IMR-90 (cell line): ENCODE measurements around the gene RASSF6. TPM values are rescaled to one million over a fixed set of nuclear protein-coding genes. Genes with fewer than 3 reads are reported as not detected.

Experiments
- ATAC-seq: fragments of 200-7000 bp; cut with Tn5 transposase; 2 replicates; pipeline ENCODE4 v1.9.1; 2020; ENCODE audit warnings: low read depth, mild to moderate bottlenecking, moderate library complexity
- BruUV-seq: library from RNA; stranded (reverse); fragments of 400-500 nt; replicated peaks from 2 replicates; lab custom pipeline; 2021; lab: Mats Ljungman, UMichigan
- CTCF ChIA-PET: fragments of 300-600 bp; formaldehyde crosslinking; extraction: SDS; loops from one replicate; lab custom pipeline; 2021; ENCODE audit warnings: antibody characterized with exemption; lab: Yijun Ruan, JAX
- POLR2A ChIA-PET: fragments of 300-600 bp; sonication (Branson Sonifier 250); formaldehyde crosslinking; loops from one replicate; lab custom pipeline; 2022; ENCODE audit warnings: antibody characterized with exemption; ENCODE audit not compliant: unreplicated experiment; lab: Charles Lee
- DNase-seq: peaks from one replicate; pipeline ENCODE4 v3.0.0; 2013
- H2AFZ ChIP-seq: replicated peaks from 2 replicates; pipeline ENCODE3; 2013; ENCODE audit warnings: low read length, mild to moderate bottlenecking; ENCODE audit not compliant: poor library complexity
- H2AK5ac ChIP-seq: 2 replicates; pipeline ENCODE4 v1.6.1; 2013; ENCODE audit warnings: low read depth, low read length, inconsistent platforms
- H2AK9ac ChIP-seq: replicated peaks from 2 replicates; pipeline ENCODE3; 2013; ENCODE audit warnings: mild to moderate bottlenecking, low read depth, low read length, moderate library complexity; ENCODE audit not compliant: poor library complexity
- H2BK120ac ChIP-seq: 2 replicates; pipeline ENCODE4 v1.6.1; 2013; ENCODE audit warnings: low read depth, low read length, inconsistent platforms
- H2BK15ac ChIP-seq: 3 replicates; pipeline ENCODE4 v1.6.1; 2013; ENCODE audit warnings: low read depth, low read length, inconsistent platforms
- H2BK20ac ChIP-seq: 2 replicates; pipeline ENCODE4 v1.6.1; 2013; ENCODE audit warnings: low read depth, mild to moderate bottlenecking, inconsistent platforms, low read length, moderate library complexity
- H2BK5ac ChIP-seq: 2 replicates; pipeline ENCODE4 v1.6.1; 2013; ENCODE audit warnings: mild to moderate bottlenecking, low read depth, low read length, inconsistent platforms; ENCODE audit not compliant: poor library complexity, severe bottlenecking
- H3K14ac ChIP-seq: replicated peaks from 2 replicates; pipeline ENCODE4 v1.6.1; 2013; ENCODE audit warnings: low read depth, low read length, inconsistent platforms
- H3K18ac ChIP-seq: 2 replicates; pipeline ENCODE4 v1.6.1; 2013; ENCODE audit warnings: low read depth, low read length, control low read depth
- H3K23ac ChIP-seq: 2 replicates; pipeline ENCODE4 v1.6.1; 2013; ENCODE audit warnings: low read depth, low read length, inconsistent platforms
- H3K27ac ChIP-seq: 2 replicates; pipeline ENCODE4 v1.5.1; 2013; ENCODE audit warnings: mild to moderate bottlenecking, control low read depth, low read length; ENCODE audit not compliant: insufficient read depth
- H3K27me3 ChIP-seq: 2 replicates; pipeline ENCODE4 v1.6.1; 2013; ENCODE audit warnings: low read length; ENCODE audit not compliant: control insufficient read depth, insufficient read depth
- H3K36me3 ChIP-seq: 2 replicates; pipeline ENCODE4 v1.6.1; 2013; ENCODE audit warnings: low read length, mixed read lengths; ENCODE audit not compliant: control insufficient read depth, insufficient read depth
- H3K4ac ChIP-seq: 2 replicates; pipeline ENCODE4 v1.6.1; 2013; ENCODE audit warnings: low read depth, low read length, inconsistent platforms
- H3K4me1 ChIP-seq: 2 replicates; pipeline ENCODE4 v1.6.1; 2013; ENCODE audit warnings: low read length, mixed read lengths; ENCODE audit not compliant: control insufficient read depth, insufficient read depth
- H3K4me2 ChIP-seq: 2 replicates; pipeline ENCODE4 v1.6.1; 2013; ENCODE audit warnings: low read depth, mild to moderate bottlenecking, control low read depth, low read length, moderate library complexity
- H3K4me3 ChIP-seq: 2 replicates; pipeline ENCODE4 v1.5.1; 2013; ENCODE audit warnings: low read depth, mild to moderate bottlenecking, control low read depth, low read length, moderate library complexity; ENCODE audit not compliant: insufficient read depth
- H3K56ac ChIP-seq: 2 replicates; pipeline ENCODE4 v1.6.1; 2013; ENCODE audit warnings: low read length, inconsistent platforms; ENCODE audit not compliant: insufficient read depth; ENCODE audit errors: extremely low read depth
- H3K79me1 ChIP-seq, 2 experiments: 2 replicates each; pipeline ENCODE4 v1.6.1; 2013; ENCODE audit warnings: low read length in 2 of 2, inconsistent platforms in 1 of 2, low read depth in 1 of 2
- H3K9ac ChIP-seq: 2 replicates; pipeline ENCODE4 v1.6.1; 2013; ENCODE audit warnings: low read depth, low read length, control low read depth
- H3K9me1 ChIP-seq: 2 replicates; pipeline ENCODE4 v1.6.1; 2013; ENCODE audit warnings: low read length, inconsistent platforms; ENCODE audit not compliant: insufficient read depth
- H3K9me3 ChIP-seq: 2 replicates; pipeline ENCODE4 v1.6.1; 2013; ENCODE audit warnings: low read length; ENCODE audit not compliant: control insufficient read depth, insufficient read depth
- H4K20me1 ChIP-seq: 2 replicates; pipeline ENCODE4 v1.6.1; 2013; ENCODE audit warnings: low read length, inconsistent platforms; ENCODE audit not compliant: insufficient read depth
- H4K5ac ChIP-seq: 2 replicates; pipeline ENCODE4 v1.6.1; 2013; ENCODE audit warnings: mild to moderate bottlenecking, low read depth, low read length, control low read depth
- H4K8ac ChIP-seq, 2 experiments: 2 replicates each; pipeline ENCODE4 v1.6.1; 2013; ENCODE audit warnings: low read depth in 2 of 2, low read length in 2 of 2, control low read depth in 1 of 2, inconsistent platforms in 1 of 2
- H4K91ac ChIP-seq: 2 replicates; pipeline ENCODE4 v1.6.1; 2013; ENCODE audit warnings: low read depth, low read length, inconsistent platforms; ENCODE audit not compliant: insufficient read depth
- CHD1 ChIP-seq: IDR thresholded peaks from 2 replicates; pipeline ENCODE4 v1.6.1; 2012; ENCODE audit warnings: low read depth, low read length, improper control_type of control experiment
- ELK1 ChIP-seq: fragments of 150-350 bp; IDR thresholded peaks from 2 replicates; pipeline ENCODE4 v1.6.1; 2016; ENCODE audit warnings: low read depth, mild to moderate bottlenecking, low read length, moderate library complexity, borderline replicate concordance
- FOS ChIP-seq: fragments of 150-350 bp; IDR thresholded peaks from 2 replicates; pipeline ENCODE4 v1.6.1; 2016; ENCODE audit warnings: low read depth, low read length
- MAFK ChIP-seq: IDR thresholded peaks from 2 replicates; pipeline ENCODE4 v1.6.1; 2012; ENCODE audit warnings: low read depth, low read length, improper control_type of control experiment
- MXI1 ChIP-seq: IDR thresholded peaks from 2 replicates; pipeline ENCODE4 v1.6.1; 2012; ENCODE audit warnings: low read depth, mild to moderate bottlenecking, low read length, moderate library complexity, borderline replicate concordance
- NFE2L2 ChIP-seq: fragments of 150-350 bp; IDR thresholded peaks from 2 replicates; pipeline ENCODE4 v1.6.1; 2016; ENCODE audit warnings: low read depth, mild to moderate bottlenecking, low read length
- dilution Hi-C: fragments of 300-500 bp; cut with HindIII; formaldehyde crosslinking; loops from one replicate; pipeline ENCODE4 v1.14.3; 2018; ENCODE audit warnings: low sequenced_read_pairs; ENCODE audit not compliant: unreplicated experiment
- in situ Hi-C: fragments of 300-500 bp; cut with MboI; formaldehyde crosslinking; loops from 3 replicates; pipeline ENCODE4 v1.14.3; 2019; ENCODE audit warnings: low sequenced_read_pairs, inconsistent platforms, mixed read lengths
- intact Hi-C: fragments of 100-400 bp; cut with micrococcal nuclease; formaldehyde crosslinking; loops from 2 replicates; pipeline ENCODE4 v1.10.0; 2022
- polyA plus RNA-seq, 3 experiments: library from polyadenylated mRNA; depleted of rRNA; stranded (reverse); fragments of >200 nt; gene quantifications; 2 replicates each; pipeline ENCODE4 v1.2.3, GENCODE V29; 2012; ENCODE audit warnings: low replicate concordance in 1 of 3
- total RNA-seq: library from RNA; depleted of rRNA; stranded (reverse); fragments of >200 nt; gene quantifications from 2 replicates; pipeline ENCODE4 v1.2.3, GENCODE V29; 2012

Gene RASSF6
- total and polyA plus RNA-seq, 2 of the 4 experiments (the other 2 are of a cell fraction): not detected

GRCh38 chr4:73585345-73585744, 34.9 kb downstream of the RASSF6 start:
- Histone ChIP-seq H4K5ac (no peak overlapping the region), H2BK120ac (no peak overlapping the region), H3K27ac (no peak overlapping the region), H3K36me3 (no peaks in the 10 kb centered on the region), H3K4me2 (no peak overlapping the region), H4K91ac (no peak overlapping the region), H2AK9ac (no peak overlapping the region), H3K56ac (no peak overlapping the region), H3K18ac (no peak overlapping the region), H3K79me1 (no peaks in the 10 kb centered on the region), H2AK5ac (no peak overlapping the region), H3K4me3 (no peak overlapping the region), H3K9me1 (no peaks in the 10 kb centered on the region), H3K4me1 (peaks cover 2% of the 10 kb centered on the region; the same call in 1 of the 2 replicates), H3K9ac (no peak overlapping the region), H3K27me3 (no peaks in the 10 kb centered on the region; the same call in 1 of the 2 replicates), H3K9me3 (no peaks in the 10 kb centered on the region), H3K14ac (no peak overlapping the region), H3K23ac (no peak overlapping the region), H2AFZ (no peak overlapping the region), H4K20me1 (no peaks in the 10 kb centered on the region), H2BK20ac (no peak overlapping the region), H2BK15ac (no peak overlapping the region), H2BK5ac (no peak overlapping the region), H3K4ac (no peak overlapping the region), H4K8ac (no peak overlapping the region)
- ChIA-PET POLR2A (no interaction called here), CTCF (interaction anchor here (1.1 kb wide), 1 partner anchor 12 kb away, joined by 9 read pairs; no protein-coding TSS in a partner anchor)
- ATAC-seq (no peak), DNase-seq (no peak)
- intact Hi-C loops: no loop called here
- dilution Hi-C loops: no loop called here
- TF ChIP-seq MXI1: no peak
- no peak for TF ChIP-seq CHD1
- TF ChIP-seq ELK1: no peak
- TF ChIP-seq FOS: no peak
- TF ChIP-seq MAFK: peak; percentile 66
- peak; percentile 39; the same call in 1 of the 2 replicates for TF ChIP-seq NFE2L2
- no TSS peak for BruUV-seq
- in situ Hi-C loops: loop anchor here (5.0 kb wide), 1 partner anchor 72 kb away; no protein-coding TSS in a partner anchor
